Thyroid gland (tissue), 4 donors: ENCODE data around the gene BARX2. TPM values are rescaled to one million over a fixed set of nuclear protein-coding genes. Genes with fewer than 3 reads are reported as not detected.

ENCODE experiments used
- DNase-seq, 2 donors: peaks; one replicate each; pipeline ENCODE4 v3.0.0-alpha.2; 2019
- H3K27ac ChIP-seq, 3 donors: fragments of 200-600 bp; sonication (generic); 1 replicate in 2 of 3; 2 replicates in 1 of 3; pipeline ENCODE4 v1.5.1; 2016 to 2019; ENCODE audit warnings: mild to moderate bottlenecking in 1 of 3, moderate library complexity in 1 of 3
- H3K27me3 ChIP-seq: fragments of 200-600 bp; sonication (generic); one replicate; pipeline ENCODE4 v1.5.1; 2019
- H3K36me3 ChIP-seq, 2 donors: fragments of 200-600 bp; sonication (generic); one replicate each; pipeline ENCODE4 v1.5.1; 2016 to 2019
- H3K4me1 ChIP-seq, 2 donors: fragments of 200-600 bp; sonication (generic); one replicate each; pipeline ENCODE4 v1.5.1; 2017 to 2019
- H3K4me3 ChIP-seq, 3 donors: fragments of 200-600 bp; sonication (generic); replicated peaks in 1 of 3; 1 replicate in 2 of 3; 2 replicates in 1 of 3; pipeline ENCODE4 v1.5.1; 2016; ENCODE audit warnings: mild to moderate bottlenecking in 1 of 3
- H3K9me3 ChIP-seq: fragments of 200-600 bp; sonication (generic); one replicate; pipeline ENCODE4 v1.5.1; 2017
- POLR2A ChIP-seq, 2 donors: fragments of 450-650 bp; IDR thresholded peaks; one replicate each; pipeline ENCODE4 v1.6.1; 2017; ENCODE audit warnings: antibody characterized with exemption in 2 of 2, mild to moderate bottlenecking in 2 of 2, moderate library complexity in 1 of 2
- WGBS, 2 donors: methylation state at CpG; one replicate each; pipeline ENCODE4 v1.1.5; 2017; 5-methylcytosine and 5-hydroxymethylcytosine counted together
- intact Hi-C: fragments of 100-400 bp; cut with DNase I; formaldehyde crosslinking; loops from one replicate; pipeline ENCODE4 v1.15.1; 2023
- total RNA-seq, 4 donors: library from RNA; depleted of rRNA; stranded (reverse); fragments of >200 nt; gene quantifications; one replicate each; pipeline ENCODE4 v1.2.3, GENCODE V29; 2016
- TF ChIP-seq, protein P1 (sequence below), 6 experiments: fragments of 200-600 bp in 3 of 6; fragments of 450-650 bp in 3 of 6; sonication (generic) in 3 of 6; IDR thresholded peaks; one replicate each; pipeline ENCODE4 v1.5.1; 2016 to 2019; ENCODE audit warnings: antibody characterized with exemption in 6 of 6, mild to moderate bottlenecking in 2 of 6, inconsistent platforms in 1 of 6, moderate library complexity in 1 of 6

BARX2 gene
- total RNA-seq, 4 donors from 2014 or later = 0.49 to 0.78 TPM; not detected in 2

DNA sequence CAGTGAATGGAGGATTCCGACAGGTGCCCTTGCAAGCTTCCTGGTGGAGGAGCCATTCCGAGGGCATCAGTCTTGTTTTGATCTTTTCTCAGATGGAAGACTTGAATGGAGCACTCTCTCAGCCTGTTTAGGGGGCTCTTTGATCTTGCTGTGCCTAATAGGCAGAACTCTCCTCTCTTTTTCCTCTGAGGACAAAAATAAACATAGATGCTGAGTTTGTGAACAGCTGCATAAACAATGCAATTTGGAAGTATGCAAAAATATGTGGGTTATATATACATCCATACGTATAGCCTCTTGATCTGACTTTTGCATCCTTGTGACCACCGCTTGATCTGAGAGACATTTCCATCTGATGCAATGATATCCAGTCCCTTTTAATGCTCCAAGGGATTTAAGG, 29.1 kb downstream of the BARX2 start:
- no peaks in the 10 kb centered on the region for H3K4me1 ChIP-seq
- TF ChIP-seq, protein P1, sequence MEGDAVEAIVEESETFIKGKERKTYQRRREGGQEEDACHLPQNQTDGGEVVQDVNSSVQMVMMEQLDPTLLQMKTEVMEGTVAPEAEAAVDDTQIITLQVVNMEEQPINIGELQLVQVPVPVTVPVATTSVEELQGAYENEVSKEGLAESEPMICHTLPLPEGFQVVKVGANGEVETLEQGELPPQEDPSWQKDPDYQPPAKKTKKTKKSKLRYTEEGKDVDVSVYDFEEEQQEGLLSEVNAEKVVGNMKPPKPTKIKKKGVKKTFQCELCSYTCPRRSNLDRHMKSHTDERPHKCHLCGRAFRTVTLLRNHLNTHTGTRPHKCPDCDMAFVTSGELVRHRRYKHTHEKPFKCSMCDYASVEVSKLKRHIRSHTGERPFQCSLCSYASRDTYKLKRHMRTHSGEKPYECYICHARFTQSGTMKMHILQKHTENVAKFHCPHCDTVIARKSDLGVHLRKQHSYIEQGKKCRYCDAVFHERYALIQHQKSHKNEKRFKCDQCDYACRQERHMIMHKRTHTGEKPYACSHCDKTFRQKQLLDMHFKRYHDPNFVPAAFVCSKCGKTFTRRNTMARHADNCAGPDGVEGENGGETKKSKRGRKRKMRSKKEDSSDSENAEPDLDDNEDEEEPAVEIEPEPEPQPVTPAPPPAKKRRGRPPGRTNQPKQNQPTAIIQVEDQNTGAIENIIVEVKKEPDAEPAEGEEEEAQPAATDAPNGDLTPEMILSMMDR (IDR thresholded peaks at IDR 0.05) = no peak
- WGBS, 2 donors = 62 to 68% methylated on average over 4 of the region's 4 CpGs
- no peaks in the 10 kb centered on the region for H3K9me3 ChIP-seq
- H3K4me3 ChIP-seq = no peak overlapping the region
- no peaks in the 10 kb centered on the region for H3K27me3 ChIP-seq
- no peak for DNase-seq
- no peaks in the 10 kb centered on the region for H3K36me3 ChIP-seq
- intact Hi-C loops = no loop called here
- no peak overlapping the region for H3K27ac ChIP-seq

DNA sequence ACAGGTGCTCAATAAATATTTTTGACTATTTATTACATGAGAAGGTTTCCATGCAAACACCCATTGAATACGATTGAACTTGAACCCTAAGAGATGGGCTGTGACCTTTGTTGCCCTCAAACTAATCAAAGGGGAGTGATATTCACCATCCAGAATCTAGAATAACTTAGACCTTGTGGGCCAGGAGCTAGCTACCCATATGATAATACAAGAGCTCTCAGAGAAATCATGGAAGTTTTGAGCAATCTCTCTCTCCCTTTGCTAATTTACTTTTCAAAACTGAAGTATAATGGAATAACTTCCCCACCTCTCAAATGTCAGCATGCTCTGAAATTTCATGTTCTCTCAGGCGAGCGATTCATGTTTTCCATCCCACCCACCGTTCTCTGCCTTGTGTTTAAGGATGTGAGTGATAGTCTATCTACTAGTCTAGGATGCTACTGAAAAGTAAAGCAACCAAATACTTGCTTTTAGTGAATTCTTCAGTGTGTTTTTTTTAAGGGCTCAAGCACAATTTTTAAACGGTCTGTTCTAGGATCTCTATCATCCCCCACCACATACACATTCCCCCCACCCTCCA, 33.3 kb downstream of the BARX2 start:
- no peak for DNase-seq
- TF ChIP-seq POLR2A (IDR thresholded peaks at IDR 0.05) = no peak
- TF ChIP-seq, protein P1 (IDR thresholded peaks at IDR 0.05) = no peak
- no peaks in the 10 kb centered on the region for H3K36me3 ChIP-seq
- no peaks in the 10 kb centered on the region for H3K9me3 ChIP-seq
- H3K27ac ChIP-seq = no peak overlapping the region
- H3K4me1 ChIP-seq = no peaks in the 10 kb centered on the region
- no peaks in the 10 kb centered on the region for H3K27me3 ChIP-seq
- 77% methylated on average over 5 of the region's 5 CpGs for WGBS, 2 donors
- intact Hi-C loops = no loop called here
- no peak overlapping the region for H3K4me3 ChIP-seq

DNA sequence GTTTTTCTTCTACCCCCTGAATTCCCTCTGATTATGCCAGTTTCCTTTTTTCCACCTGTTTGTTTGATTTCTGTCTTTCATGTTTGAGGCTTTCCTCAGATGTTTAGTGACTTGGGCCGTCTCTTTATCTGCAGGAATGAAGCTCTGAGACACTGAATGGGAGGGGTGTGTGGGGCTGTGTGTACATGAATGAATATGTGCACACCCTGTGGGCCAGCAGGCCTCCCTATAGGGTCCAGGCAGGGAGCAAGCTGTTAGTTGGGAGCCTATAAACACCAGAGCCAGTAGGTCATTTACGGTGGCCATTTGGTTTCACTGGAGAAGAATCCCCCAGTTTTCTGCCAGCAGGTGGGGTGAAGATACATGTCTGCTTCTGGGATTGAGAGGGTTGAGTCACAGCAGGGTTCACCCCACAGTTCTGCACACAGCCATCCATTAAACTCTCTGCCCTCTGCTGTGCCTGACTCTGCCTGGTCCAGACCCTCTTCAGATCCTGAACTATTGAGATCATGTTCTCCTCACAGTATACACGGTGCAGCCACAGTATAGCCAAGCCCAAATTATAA, 34.8 kb downstream of the BARX2 start:
- DNase-seq = no peak
- H3K4me1 ChIP-seq = no peaks in the 10 kb centered on the region
- no peak overlapping the region for H3K27ac ChIP-seq
- no peak overlapping the region for H3K4me3 ChIP-seq
- TF ChIP-seq, protein P1 (IDR thresholded peaks at IDR 0.05) = no peak
- no peak for TF ChIP-seq POLR2A (IDR thresholded peaks at IDR 0.05)
- H3K36me3 ChIP-seq = no peaks in the 10 kb centered on the region
- H3K9me3 ChIP-seq = no peaks in the 10 kb centered on the region
- WGBS, 2 donors = 69 to 71% methylated on average over 3 of the region's 3 CpGs
- H3K27me3 ChIP-seq = no peaks in the 10 kb centered on the region
- intact Hi-C loops = no loop called here

DNA sequence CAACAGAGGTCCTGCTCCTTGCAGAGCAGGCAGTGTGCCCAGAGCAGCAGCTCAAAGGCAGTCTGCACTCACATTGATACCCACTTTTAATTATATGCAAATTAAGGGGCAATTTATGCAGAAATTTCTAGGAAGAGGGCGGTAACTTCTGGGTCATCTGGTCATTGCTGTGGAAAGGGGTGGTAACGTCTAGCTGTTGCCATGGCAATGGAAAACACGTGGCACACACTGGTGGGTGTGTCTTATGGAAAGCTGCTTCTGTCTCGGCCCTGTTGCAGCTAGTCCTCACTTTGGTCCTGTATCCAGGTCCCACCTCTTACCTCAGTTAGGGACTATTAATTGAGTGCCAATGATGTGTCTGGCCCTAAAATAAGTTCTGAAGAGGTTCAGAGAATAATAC, 36.8 kb downstream of the BARX2 start:
- no peak for DNase-seq
- TF ChIP-seq POLR2A (IDR thresholded peaks at IDR 0.05) = no peak
- TF ChIP-seq, protein P1 (IDR thresholded peaks at IDR 0.05) = no peak
- intact Hi-C loops = no loop called here

DNA sequence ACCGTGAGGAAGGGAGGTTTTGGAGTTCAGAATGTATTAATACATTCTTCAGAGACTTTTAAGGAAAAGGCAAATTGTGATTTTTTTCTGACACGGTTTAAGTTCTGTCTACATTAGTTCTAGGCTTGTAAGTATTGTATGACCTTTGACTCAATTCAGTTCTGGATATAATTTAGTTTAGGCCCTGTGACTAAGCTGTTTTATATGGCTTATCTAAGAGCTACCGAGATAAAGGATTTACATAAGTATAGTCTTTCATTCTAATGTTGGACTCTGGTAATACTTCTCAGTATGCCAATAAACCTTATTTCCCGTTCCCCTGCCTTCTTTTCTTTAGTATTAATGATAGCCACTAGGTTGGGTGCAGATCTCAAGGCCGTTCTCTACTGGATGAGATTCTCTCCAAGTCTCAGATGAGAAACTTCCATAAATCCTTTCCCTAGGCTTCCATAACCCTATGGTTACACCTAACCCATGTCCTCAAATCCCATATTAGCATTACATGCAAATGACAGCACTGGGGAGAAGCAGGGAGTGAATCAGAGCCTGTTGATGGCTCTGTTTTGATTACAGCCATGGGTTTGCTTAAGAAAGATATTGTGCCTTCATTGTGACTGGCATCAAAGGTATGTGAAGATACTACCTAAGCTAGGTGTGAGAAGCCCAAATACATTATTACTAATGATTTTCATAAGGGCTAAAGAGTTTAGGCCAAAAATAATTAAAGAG, 38.7 kb downstream of the BARX2 start:
- H3K4me3 ChIP-seq = no peak overlapping the region
- no peak for TF ChIP-seq POLR2A (IDR thresholded peaks at IDR 0.05)
- TF ChIP-seq, protein P1 (IDR thresholded peaks at IDR 0.05) = no peak
- H3K4me1 ChIP-seq = no peaks in the 10 kb centered on the region
- WGBS, 2 donors = 90 to 91% methylated on average over 5 of the region's 5 CpGs
- H3K9me3 ChIP-seq = no peaks in the 10 kb centered on the region
- no peak overlapping the region for H3K27ac ChIP-seq
- no peaks in the 10 kb centered on the region for H3K36me3 ChIP-seq
- no peaks in the 10 kb centered on the region for H3K27me3 ChIP-seq
- no peak for DNase-seq
- intact Hi-C loops = no loop called here

More for the DNA sequence above, 36.8 kb downstream of the BARX2 start:
- H3K27me3 ChIP-seq = no peaks in the 10 kb centered on the region
- H3K9me3 ChIP-seq = no peaks in the 10 kb centered on the region
- no peak overlapping the region for H3K4me3 ChIP-seq
- no peaks in the 10 kb centered on the region for H3K36me3 ChIP-seq
- 53 to 73% methylated on average over 4 of the region's 4 CpGs for WGBS, 2 donors
- H3K27ac ChIP-seq = no peak overlapping the region
- no peaks in the 10 kb centered on the region for H3K4me1 ChIP-seq
